IPS-NIHi7 (cell line): Measurements from ENCODE around the gene SPTSSB.

Source experiments
- DNase-seq: peaks from one replicate; pipeline ENCODE4 v3.0.0; 2012; ENCODE audit warnings: mixed read lengths; ENCODE audit errors: extremely low spot score

SPTSSB gene

DNA sequence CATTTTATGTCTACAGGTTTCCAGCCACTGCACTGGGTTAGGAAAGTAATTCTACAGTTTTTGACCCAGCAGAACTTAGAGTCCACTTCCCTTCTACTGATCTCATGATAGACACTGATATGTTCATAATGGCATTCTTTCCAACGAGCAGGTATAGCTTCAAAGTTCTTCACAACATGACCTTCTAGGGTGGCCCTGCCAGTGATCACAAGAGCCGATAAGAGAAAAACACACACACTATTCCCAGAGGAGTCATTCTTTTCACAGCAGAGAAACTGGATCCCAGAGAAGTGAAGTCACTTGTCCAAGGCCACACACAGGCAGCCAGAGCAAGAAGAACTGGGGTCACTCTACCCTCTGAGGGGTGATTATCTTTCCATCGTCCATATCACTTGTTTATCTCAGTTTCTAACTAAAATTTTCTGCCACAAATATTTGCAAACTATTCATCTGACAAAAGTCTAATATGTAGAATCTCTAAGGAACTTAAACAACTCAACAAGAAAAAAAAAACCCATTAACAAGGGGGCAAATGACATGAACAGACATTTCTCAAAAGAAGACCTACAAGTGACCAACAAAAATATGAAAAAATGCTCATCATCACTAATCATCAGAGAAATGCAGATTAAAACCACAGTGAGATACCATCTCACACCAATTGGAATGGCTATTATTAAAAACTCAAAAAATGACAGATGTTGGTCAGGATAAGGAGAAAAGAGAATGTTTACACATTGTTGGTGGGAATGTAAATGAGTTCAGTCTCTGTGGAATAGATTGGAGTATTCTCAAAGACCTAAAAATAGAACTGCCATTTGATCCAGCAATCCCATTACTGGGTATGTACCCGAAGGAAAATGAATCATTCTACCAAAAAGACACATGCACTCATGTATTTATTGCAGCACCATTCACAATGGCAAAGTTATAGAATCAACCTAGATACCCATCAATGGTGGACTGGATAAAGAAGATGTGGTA is 31.5 kb downstream of the SPTSSB start:
- no peak for DNase-seq

DNA sequence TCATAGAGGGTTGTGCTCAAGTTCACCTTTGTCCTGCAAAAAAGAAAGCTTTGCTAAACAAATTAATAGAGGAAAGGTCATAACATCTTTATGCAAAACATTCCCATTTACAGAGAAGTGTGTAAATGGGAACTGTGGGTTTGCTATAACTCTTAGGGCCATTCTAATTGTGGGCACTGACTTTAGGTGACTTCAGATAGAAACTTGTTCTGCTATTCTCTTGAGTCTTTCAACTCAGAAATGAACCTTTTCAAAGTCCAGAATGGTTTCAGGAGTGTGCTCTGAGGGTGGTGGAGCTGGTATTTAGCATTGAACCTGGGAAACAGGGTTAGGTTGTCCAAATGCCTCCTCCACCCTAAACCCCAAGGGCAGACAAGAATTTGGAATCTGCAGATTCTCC is 34.0 kb downstream of the SPTSSB start:
- DNase-seq, result no peak

DNA sequence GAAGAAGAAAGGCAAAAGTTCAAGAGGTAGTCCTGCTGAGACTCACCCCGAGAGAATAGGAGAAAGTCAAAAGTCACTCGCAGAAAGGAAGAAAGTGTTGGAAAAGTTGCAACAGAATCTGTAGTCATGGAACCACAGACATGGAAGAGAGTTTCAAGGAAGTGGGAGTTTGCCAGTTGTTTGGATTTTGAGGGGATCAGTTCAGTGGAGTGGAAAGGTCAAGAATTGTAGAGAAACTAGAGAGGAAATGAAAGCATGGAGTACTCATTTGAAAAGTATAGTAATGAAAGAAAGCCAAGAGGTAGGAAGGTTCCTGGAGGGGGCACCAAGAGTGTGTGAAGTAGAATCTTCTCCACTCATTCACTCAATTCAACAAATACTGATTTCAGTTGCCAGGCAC is 34.7 kb downstream of the SPTSSB start:
- no peak for DNase-seq

DNA sequence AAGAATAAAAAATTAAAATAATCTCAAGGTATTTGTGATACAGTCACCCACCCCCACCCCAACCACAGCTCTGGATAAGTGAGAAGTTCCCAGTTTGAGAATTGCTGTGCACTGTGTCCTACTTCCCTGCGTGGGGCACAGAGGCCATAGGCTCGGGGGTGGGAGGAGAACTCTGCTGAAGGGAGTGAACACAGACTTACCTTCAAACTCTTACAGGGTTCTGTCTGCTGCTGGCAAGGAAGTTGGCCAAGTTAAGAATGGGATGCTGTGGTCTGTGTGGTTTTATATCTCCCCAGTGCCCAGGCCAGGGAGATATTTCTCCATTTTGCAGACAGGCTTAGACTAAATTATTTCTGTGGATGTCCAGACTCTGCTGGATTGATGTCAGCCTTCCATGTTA is 37.6 kb downstream of the SPTSSB start:
- no peak for DNase-seq

DNA sequence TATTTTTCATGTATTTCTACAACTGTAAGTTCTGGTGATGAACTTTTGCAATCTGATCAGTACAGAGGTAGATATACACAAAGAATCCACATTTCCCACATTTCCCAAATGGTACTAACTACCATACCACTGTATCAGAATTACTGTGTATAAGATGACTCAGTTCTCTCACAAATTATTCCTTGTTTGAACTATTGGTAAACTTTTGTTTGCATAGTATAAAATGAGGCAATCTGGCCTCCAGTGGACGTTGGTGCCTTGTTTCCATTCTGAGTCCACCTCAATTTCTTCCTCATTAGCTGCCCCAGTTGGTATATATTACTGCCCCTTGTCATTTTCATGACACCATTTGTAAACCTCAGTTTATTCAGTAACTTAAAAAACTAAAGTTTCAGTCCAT is 38.5 kb downstream of the SPTSSB start:
- DNase-seq, result no peak

DNA sequence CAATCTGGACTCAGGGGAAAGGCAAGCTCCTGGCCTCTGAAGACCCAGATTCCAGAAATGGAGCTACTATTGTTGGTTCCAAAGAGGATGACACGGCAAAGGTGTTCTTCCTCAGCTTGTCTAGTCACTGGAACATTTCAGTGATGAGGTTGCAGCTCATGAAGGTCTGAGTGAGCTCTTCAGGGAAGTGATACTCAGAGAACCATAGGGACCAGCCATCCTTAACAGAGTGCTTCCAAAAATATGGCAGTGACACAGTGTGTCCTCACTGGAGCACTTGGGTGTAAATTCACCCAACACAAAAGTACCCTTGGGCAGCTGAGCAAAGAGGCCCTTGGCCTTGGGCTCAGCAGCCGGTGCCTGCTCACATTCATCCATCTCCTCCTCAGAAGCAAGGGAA is 46.3 kb downstream of the SPTSSB start:
- DNase-seq, result no peak

DNA sequence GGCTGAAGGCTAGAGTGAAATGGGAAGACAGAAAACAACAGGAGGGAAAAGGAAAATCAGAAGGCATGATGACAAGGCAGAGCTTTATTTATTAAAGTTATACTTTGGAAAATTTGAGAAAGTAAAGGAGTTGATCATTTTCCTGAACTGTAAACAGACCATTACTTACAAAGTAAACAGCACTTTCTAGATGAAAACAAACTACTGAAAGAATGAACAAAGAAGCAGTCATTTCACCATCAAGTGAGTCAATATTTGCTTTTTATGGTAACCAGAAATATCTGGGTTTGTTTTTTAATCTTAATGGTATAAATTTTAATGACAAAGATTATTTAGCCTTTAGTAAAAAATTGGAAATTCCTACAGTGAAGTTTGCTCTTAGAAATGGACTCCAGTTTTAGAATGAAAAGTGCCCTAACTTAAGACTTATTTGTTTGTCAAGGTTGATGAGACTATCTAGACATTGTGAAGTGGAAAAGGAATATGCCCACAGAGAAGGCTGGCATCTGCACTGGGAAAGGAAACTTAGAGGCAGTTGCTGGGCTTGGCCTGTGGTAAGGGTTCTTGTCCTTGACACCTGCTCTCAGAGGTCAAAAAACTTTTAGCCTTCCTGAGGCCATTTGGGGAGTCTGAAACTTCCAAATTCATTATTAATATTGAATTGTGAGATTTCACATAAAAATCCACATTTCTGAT is 47.2 kb downstream of the SPTSSB start:
- DNase-seq, result no peak

DNA sequence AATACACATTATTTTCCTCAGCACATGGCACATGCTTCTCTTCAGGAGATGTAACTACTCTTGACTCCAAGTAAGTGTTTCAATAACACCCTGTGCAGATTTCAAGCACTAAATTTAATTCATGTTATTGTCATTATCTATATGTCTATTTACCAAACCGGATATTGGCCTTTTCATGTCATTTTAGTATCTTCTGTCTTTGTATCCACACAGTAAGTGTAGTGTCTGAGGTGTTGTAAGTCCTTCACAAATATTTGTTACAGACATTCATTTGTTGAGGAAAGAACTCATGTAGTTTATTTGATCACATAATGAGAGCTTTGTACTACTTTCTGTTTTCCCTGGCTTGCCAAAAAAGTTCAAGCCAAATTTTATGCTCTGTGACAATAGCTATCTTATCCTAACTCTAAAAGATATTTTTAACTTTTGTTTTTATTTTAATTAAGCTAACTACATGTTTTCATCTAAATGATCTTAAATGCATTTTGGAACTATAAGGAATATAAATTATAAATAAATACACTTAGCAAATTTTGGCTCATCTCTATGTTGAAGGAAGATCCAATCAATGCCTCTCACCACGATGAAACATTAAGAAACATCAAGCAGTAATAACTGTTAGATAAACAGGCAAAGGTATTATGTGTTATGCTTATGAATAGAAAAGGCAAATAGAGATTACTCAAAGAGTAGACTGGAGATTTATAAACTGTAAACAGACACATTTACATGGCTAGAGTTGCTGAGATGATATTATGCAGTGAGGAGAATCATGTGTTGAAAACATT is 48.3 kb downstream of the SPTSSB start:
- no peak for DNase-seq

DNA sequence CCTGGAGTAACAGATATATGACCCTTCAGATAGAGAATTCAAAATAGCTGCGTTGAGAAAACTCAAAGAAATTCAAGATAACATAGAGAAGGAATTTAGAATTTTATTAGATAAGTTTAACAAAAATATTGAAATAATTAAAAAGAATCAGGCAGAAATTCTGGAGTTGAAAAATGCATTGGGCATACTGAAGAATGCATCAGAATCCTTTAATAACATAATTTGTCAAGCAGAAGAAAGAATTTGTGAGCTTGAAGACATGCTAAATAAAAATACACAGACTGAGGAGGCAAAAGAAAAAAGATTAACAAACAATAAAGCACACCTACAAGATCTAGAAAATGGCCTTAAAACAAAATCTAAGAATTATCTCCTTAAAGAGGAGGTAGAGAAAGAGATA is 50.5 kb downstream of the SPTSSB start:
- no peak for DNase-seq

DNA sequence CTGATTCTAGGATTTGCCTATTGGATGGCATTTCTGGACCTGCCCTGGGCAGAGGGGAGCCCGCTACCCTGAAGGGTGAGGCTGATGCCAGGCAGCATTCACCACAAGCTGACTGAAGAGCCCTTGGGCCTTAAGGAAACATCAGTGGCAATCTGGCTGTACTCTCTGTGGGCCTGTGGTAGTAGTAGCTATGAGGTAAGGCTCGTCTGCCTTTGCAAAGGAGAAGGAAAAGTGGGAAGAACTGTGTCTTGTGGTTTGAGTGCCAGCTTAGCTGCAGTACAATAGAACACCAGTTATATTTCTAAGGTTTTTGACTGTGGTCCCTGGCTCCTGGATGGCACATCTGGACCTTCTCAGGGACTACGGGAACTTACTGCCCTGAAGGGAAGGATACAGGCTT is 51.5 kb downstream of the SPTSSB start:
- DNase-seq, result no peak

DNA sequence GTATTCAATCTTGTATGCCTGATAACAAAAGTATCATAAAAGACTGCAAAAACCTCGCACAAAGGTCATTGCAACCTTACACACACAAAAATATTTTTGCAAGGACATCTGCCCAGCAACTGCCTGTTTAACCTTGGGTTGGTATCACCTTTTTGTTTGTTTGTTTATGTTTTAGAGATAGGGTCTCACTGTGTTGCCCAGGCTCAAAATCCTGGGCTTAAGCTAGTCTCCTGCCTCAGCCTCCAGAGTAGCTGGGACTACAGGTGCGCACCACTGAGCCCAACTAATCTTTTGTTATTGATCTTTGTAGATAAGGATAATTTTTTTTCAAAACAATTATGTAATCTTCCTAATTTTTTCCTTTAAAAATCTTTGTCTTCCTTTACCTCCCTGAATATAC is 54.2 kb downstream of the SPTSSB start:
- DNase-seq, result no peak

DNA sequence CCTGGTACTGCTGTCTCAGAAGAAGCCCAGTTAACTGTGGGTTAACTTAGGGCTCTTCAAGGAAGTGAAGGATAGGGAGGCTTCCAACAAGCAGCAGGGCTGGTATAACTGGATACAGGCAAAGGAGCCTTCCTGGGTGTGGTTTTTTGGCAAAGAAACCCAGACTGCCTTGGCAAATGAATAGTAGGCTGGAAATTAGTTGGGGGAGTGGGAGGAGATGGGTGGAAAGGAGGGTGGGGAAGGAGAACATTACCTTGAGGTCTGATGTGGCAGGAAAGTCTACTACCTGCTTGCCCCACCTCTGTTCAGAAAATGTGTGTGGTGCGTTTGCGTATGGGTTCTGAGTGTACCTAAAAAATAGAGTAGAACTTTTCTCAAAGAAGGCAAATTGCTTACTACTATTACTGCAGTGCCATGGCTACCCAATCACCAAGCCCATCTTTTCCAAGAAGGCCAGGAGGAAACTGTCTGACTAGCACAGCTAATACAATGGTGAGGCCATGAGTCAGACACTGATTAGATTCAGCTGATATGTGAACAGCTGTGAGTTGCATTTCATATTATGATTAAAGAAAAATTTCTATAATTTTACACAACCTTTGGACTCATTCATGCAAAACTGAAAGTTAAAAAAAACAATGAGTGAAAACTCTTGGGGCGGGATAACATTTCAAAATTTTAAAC is 55.2 kb downstream of the SPTSSB start:
- DNase-seq, result no peak

DNA sequence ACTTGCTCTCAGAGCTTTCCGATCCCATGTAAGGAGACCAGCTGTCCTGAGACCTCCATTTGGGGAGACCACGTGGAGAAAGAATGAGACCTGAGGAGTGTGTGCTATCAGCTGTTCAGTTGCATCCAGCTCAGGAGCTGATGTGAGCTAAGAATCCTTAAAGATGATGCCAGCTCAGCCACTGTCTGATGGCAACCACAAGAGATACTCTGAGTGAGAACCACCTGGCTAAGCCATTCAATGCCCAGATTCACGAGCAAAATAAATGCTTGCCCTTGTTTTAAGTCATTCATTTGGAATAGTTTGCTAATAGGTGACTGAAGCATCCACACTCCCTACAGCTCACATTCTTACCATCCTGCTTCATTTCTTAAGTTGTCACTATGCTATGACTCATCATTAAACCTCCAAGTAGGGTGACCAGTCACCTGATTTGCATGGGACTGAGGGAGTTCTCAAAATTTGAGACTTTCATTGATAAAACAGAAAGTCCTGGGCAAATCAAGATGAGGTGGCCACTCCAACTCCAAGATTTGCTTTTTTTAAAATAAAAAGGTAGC is 56.4 kb downstream of the SPTSSB start:
- no peak for DNase-seq

DNA sequence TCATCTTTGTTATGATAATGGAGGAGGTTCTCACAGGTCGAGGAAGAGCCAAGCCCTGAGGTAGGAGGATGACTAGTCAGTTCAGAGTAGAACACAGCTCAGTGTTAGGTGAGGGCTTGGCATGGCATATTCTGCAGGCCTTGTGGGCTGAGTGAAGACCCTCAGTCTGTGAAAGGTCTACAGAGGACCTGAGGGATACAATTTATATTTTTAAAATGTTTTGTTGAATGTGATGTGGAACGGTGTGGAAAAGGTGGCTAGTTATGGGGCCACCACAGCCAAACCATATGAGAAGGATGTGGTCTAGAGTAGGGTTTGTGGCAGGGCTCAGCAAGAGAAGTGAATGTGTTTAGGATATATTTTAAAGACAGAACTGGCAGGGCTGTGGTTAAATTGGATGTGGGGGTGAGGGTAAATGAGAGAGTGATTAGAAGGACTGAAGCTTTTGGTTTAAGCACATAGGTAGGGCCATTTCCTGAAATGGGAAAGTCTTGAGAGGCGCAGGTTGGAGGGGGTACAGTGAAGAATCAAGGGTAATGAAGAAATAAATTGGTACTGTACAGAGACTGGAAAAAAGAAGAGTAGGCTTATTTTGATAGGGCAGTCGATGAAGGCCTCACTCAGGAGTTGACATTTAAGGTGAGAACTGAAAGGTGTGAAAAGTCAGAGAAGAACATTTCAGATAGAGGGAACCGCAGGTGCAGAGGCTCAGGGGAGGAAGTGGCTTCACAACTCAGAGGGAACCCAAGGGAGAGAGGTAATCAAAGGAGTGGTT is 60.5 kb downstream of the SPTSSB start:
- no peak for DNase-seq

DNA sequence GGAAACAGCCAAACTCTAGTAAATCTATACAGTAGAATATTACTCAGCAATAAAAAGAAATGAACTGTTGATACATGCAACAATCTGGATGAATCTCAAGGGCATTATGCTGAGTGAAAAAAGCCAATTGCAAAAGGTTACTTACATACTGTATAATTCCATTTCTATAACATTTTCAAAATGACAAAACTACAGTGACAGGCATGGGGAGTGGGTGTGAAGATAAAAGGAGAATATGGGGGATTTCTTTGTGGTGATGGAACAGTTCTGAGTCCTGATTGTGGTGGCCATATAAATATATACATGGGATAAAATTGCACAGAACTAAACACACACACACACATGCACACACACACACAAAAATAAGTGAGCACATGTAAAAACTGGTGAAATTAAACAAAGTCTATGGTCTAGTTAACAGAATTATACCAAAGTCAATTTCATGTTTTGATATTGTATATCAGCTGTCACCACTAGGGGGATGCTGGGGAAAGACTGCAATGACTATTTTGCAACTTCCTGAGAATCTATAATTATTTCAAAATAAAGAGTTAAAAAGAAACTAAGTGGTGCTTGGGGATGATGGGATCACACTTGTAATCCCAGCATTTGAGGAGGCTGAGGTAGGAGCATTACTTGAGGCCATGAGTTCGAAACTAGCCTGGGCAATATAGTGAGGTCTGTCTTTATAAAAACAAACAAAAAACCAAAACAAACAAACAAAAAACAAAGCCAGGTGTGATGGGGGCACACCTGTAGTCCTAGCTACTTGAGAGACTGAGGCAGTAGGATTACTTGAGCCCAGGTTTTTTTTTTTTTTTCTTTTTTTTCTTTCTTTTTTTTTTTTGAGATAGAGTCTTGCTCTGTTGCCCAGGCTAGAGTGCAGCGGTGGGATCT is 66.0 kb downstream of the SPTSSB start:
- DNase-seq, result peak; percentile 31

DNA sequence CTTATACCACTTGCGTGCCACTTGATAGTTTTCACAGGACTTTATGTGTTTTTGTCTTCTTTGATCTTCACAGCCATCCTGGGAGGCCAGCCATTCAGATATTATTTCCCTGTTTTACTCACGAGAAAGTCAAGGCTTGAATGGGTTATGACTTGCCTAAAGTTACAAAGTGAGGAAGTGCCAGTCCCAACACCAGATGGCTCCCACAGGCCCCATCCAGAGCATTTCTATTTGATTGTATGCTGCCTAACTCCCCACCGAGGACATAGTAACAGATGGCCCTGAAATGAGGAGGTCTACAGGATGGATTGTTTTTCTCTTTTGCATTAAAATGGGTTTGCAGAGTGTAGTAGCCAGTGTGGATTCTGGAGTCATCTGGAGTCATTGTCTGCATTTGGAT is 74.5 kb downstream of the SPTSSB start:
- DNase-seq, result no peak

DNA sequence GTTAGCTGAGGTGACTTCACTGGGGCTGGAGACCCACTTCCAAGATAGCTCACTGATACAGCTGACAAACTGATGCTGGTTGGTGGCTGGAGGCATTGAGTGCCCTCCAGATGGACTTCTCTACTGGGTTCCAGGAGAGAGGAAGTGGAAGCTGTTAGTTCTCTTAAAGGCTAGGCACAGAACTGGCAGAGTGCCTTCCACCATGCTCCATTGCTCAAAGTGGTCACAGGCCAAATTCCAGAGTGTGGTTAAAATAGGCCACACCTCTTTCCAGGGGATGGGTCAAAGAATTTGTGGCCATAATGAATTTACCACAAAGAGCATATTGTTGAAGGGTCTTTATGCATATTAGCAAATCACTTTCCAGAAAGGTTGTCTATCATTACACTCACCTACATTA is 76.0 kb downstream of the SPTSSB start:
- no peak for DNase-seq
